Left lobe of liver (tissue), 2 donors: ENCODE results near the gene TARS3. TPM values are rescaled to one million over a fixed set of nuclear protein-coding genes. Genes with fewer than 3 reads are reported as not detected.
"Not testable (repeated sequence)": the region's sequence is repeated elsewhere in the genome, so short reads cannot be mapped to it uniquely, and the experiment has no call there.

ENCODE experiments used
- ATAC-seq: fragments of 200-7000 bp; cut with Tn5 transposase; one replicate; pipeline ENCODE4 v1.9.1; 2020; ENCODE audit warnings: mild to moderate bottlenecking, moderate library complexity
- DNase-seq: peaks from one replicate; pipeline ENCODE4 v3.0.0-alpha.2; 2020; ENCODE audit warnings: low spot score
- total RNA-seq: library from RNA; stranded (reverse); gene quantifications from one replicate; pipeline ENCODE4 v1.2.1, GENCODE V29; 2021
- donor health status: DM: no; HTN: no; CAD: no; lungs with moderate emphysema.
- donor health status: DM: no; HTN: yes; CAD: no.

TARS3 gene
- total RNA-seq, 1 donor from 2014 or later = 5.1 TPM

GRCh38 chr15:101657968-101658784 is 66.1 kb downstream of the TARS3 start:
- peak; percentile 82 for ATAC-seq
- peak; percentile 66 for DNase-seq

- DNase-seq (no peak), ATAC-seq (no peak)
Measured at GRCh38 chr15:101657171-101657570, 67.1 kb downstream of the TARS3 start.

GRCh38 chr15:101654624-101655337 is 69.5 kb downstream of the TARS3 start:
- ATAC-seq, DNase-seq: not testable (repeated sequence)

- DNase-seq = no peak
- ATAC-seq = no peak
Measured at GRCh38 chr15:101654171-101654570, 70.1 kb downstream of the TARS3 start.

GRCh38 chr15:101652786-101653430 is 71.4 kb downstream of the TARS3 start:
- DNase-seq (no peak), ATAC-seq (peak; percentile 48)

- peak; percentile 93 for DNase-seq
- peak; percentile 93 for ATAC-seq
Measured at GRCh38 chr15:101652098-101652785, 72.0 kb downstream of the TARS3 start, which contains the start of gene TM2D3. TM2D3 (minus strand) TSS chr15:101652381; CDS start chr15:101652361, 20 bp downstream.

GRCh38 chr15:101651554-101652097 is 72.6 kb downstream of the TARS3 start:
- no peak for DNase-seq

GRCh38 chr15:101650145-101650544 is 74.1 kb downstream of the TARS3 start:
- DNase-seq (no peak), ATAC-seq (no peak)

More at GRCh38 chr15:101651554-101652097, 72.6 kb downstream of the TARS3 start:
- peak; percentile 67 for ATAC-seq

- ATAC-seq (no peak), DNase-seq (no peak)
Measured at GRCh38 chr15:101648356-101648755, 75.9 kb downstream of the TARS3 start.

GRCh38 chr15:101647251-101647650 is 77.0 kb downstream of the TARS3 start:
- peak; percentile 54 for ATAC-seq
- DNase-seq = peak; percentile 55

GRCh38 chr15:101646672-101647071 is 77.6 kb downstream of the TARS3 start:
- ATAC-seq (peak; percentile 83), DNase-seq (peak; percentile 77)

- DNase-seq = no peak
- ATAC-seq = no peak
Measured at GRCh38 chr15:101642361-101642760, 81.9 kb downstream of the TARS3 start.

GRCh38 chr15:101641894-101642293 is 82.4 kb downstream of the TARS3 start:
- no peak for ATAC-seq
- no peak for DNase-seq

GRCh38 chr15:101641129-101641764 is 83.0 kb downstream of the TARS3 start:
- ATAC-seq = peak; percentile 87

GRCh38 chr15:101639667-101640066 is 84.6 kb downstream of the TARS3 start:
- ATAC-seq (no peak), DNase-seq (no peak)

More at GRCh38 chr15:101641129-101641764, 83.0 kb downstream of the TARS3 start:
- DNase-seq = peak; percentile 74

GRCh38 chr15:101637919-101638318 is 86.4 kb downstream of the TARS3 start:
- ATAC-seq (peak; percentile 13), DNase-seq (no peak)

GRCh38 chr15:101637516-101637915 is 86.8 kb downstream of the TARS3 start:
- ATAC-seq = peak; percentile 68
- no peak for DNase-seq

GRCh38 chr15:101637038-101637437 is 87.2 kb downstream of the TARS3 start:
- ATAC-seq = no peak
- no peak for DNase-seq

- no peak for ATAC-seq
- DNase-seq = no peak
Measured at GRCh38 chr15:101635944-101636727, 88.1 kb downstream of the TARS3 start.
